HG03095 (cell line): ENCODE data around the gene NKX2-4.
"Not testable (repeated sequence)": the region's sequence is repeated elsewhere in the genome, so short reads cannot be mapped to it uniquely, and the experiment has no call there.

Experiments used
- ATAC-seq: cut with Tn5 transposase; IDR thresholded peaks from one replicate; pipeline ENCODE4 v1.9.1; 2021; ENCODE audit warnings: moderate library complexity; ENCODE audit not compliant: unreplicated experiment

NKX2-4 gene

GRCh38 chr20:21394551-21394950 lies 2.8 kb downstream of the NKX2-4 start:
- ATAC-seq: no peak

GRCh38 chr20:21393816-21394519 lies 3.4 kb downstream of the NKX2-4 start:
- no peak for ATAC-seq

- ATAC-seq: no peak
Measured at GRCh38 chr20:21393166-21393565, 4.2 kb downstream of the NKX2-4 start.

- no peak for ATAC-seq
Measured at GRCh38 chr20:21391972-21392352, 5.4 kb downstream of the NKX2-4 start.

- no peak for ATAC-seq
Measured at GRCh38 chr20:21391185-21391971, 5.9 kb downstream of the NKX2-4 start.

GRCh38 chr20:21390768-21391167 lies 6.6 kb downstream of the NKX2-4 start:
- no peak for ATAC-seq

GRCh38 chr20:21389368-21389767 lies 8.0 kb downstream of the NKX2-4 start:
- ATAC-seq: no peak

- no peak for ATAC-seq
Measured at GRCh38 chr20:21388566-21388965, 8.8 kb downstream of the NKX2-4 start.

GRCh38 chr20:21387528-21387927 lies 9.8 kb downstream of the NKX2-4 start:
- ATAC-seq: no peak

GRCh38 chr20:21386111-21386510 lies 11.2 kb downstream of the NKX2-4 start:
- no peak for ATAC-seq

GRCh38 chr20:21384308-21384892 lies 12.9 kb downstream of the NKX2-4 start:
- no peak for ATAC-seq

- no peak for ATAC-seq
Measured at GRCh38 chr20:21381619-21382018, 15.7 kb downstream of the NKX2-4 start.

GRCh38 chr20:21380711-21381110 lies 16.6 kb downstream of the NKX2-4 start:
- ATAC-seq: no peak

- no peak for ATAC-seq
Measured at GRCh38 chr20:21378259-21378658, 19.1 kb downstream of the NKX2-4 start.

GRCh38 chr20:21377701-21378100 lies 19.6 kb downstream of the NKX2-4 start:
- no peak for ATAC-seq

- ATAC-seq: no peak
Measured at GRCh38 chr20:21376626-21377025, 20.7 kb downstream of the NKX2-4 start.

- ATAC-seq: no peak
Measured at GRCh38 chr20:21373436-21373835, 23.9 kb downstream of the NKX2-4 start.

GRCh38 chr20:21372016-21372415 lies 25.3 kb downstream of the NKX2-4 start:
- ATAC-seq: no peak

- ATAC-seq: no peak
Measured at GRCh38 chr20:21371193-21371592, 26.1 kb downstream of the NKX2-4 start.

GRCh38 chr20:21368791-21369190 lies 28.5 kb downstream of the NKX2-4 start:
- no peak for ATAC-seq

- ATAC-seq: not testable (repeated sequence)
Measured at GRCh38 chr20:21366273-21366672, 31.1 kb downstream of the NKX2-4 start.

GRCh38 chr20:21365771-21366170 lies 31.6 kb downstream of the NKX2-4 start:
- no peak for ATAC-seq
